Cardiac fibroblast (primary cell): Measurements from ENCODE around the gene WLS.

Experiments used
- DNase-seq, 2 donors: peaks; one replicate each; pipeline versions ENCODE4 v3.0.0 to v3.0.0-alpha.2; 2010; ENCODE audit warnings: low read depth in 2 of 2
- H3K4me3 ChIP-seq, 2 donors: replicated peaks in 1 of 2; 1 replicate in 1 of 2; 2 replicates in 1 of 2; pipeline ENCODE4 v1.5.1; 2011; ENCODE audit warnings: low read depth in 2 of 2, low read length in 2 of 2, mild to moderate bottlenecking in 2 of 2, moderate library complexity in 1 of 2
- TF ChIP-seq, protein P1 (sequence below): IDR thresholded peaks from one replicate; pipeline ENCODE4 v1.5.1; 2011; ENCODE audit warnings: low read depth, mild to moderate bottlenecking, low read length, inconsistent platforms

Gene WLS

DNA sequence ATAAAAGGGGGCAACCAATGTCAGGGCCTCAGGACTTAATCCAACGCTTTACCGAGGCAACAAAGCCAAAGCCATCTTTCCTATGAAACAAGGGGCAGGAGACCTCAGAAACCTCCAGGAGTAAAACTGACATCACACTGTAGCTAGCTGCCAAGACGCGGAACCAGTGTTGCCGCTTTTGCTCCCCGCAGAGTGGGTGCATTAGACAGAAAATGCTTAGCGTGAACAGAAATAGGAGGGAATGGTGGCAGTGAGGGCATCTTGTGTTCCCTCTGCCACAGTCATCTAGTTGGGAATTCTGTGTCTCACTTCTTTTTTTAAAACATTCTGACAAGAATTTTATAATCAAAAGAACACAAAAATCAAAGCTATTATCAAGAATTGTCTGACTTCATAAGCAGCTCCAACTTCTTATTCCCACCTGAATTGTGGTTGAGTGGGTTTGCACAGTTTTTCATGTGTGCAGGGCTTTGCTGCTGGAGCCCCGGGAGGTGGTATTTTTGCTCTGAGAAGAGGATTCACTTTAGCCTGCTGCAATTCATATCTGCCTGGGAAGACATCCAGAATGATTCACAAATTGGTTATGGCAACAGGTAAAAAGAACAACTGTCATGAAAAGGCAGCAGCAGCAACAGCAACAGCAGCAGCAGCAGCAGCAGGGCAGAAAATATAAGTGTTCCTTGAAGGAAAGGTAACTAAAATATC, 99.7 kb downstream of the WLS start:
- H3K4me3 ChIP-seq: no peak overlapping the region
- DNase-seq: no peak
- TF ChIP-seq, protein P1, sequence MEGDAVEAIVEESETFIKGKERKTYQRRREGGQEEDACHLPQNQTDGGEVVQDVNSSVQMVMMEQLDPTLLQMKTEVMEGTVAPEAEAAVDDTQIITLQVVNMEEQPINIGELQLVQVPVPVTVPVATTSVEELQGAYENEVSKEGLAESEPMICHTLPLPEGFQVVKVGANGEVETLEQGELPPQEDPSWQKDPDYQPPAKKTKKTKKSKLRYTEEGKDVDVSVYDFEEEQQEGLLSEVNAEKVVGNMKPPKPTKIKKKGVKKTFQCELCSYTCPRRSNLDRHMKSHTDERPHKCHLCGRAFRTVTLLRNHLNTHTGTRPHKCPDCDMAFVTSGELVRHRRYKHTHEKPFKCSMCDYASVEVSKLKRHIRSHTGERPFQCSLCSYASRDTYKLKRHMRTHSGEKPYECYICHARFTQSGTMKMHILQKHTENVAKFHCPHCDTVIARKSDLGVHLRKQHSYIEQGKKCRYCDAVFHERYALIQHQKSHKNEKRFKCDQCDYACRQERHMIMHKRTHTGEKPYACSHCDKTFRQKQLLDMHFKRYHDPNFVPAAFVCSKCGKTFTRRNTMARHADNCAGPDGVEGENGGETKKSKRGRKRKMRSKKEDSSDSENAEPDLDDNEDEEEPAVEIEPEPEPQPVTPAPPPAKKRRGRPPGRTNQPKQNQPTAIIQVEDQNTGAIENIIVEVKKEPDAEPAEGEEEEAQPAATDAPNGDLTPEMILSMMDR: no peak

- TF ChIP-seq, protein P1: no peak
Measured at GRCh38 chr1:68131261-68131660, 101.1 kb downstream of the WLS start.

DNA sequence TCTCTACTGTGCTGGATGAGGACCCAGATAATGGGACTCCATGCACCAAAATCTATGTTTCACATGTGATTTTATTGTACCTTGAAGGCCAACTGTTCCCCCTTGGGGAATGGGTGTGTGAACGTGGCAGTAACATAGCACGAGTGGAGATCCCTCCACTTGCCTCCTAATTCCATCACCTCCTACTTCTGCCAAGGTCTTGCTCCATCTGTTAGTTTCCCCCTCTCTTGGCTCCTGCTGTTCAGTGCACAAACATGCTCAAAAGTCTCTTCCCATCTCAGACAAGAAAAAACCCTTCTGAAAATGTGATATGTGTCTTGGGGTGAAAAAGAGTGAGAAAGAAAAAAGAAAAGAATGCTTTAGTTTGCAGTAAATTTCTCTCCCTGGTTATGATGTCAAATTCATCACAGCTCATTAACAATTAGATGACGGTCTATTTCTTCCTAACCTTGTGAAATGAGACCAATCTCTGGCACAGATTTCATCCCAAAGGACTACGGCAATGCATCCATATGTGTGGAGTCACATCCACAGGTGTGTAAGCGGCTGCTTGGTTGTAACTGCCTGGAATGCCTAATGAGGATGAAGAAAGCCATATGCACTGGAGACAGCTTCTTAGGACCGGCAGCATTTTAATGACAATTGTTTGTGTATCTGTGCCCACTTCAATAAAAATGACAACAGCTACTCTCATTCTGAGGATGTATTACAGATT, 102.6 kb downstream of the WLS start:
- TF ChIP-seq, protein P1: no peak
- no peak for DNase-seq
- H3K4me3 ChIP-seq: no peak overlapping the region

More at GRCh38 chr1:68131261-68131660, 101.1 kb downstream of the WLS start:
- no peak overlapping the region for H3K4me3 ChIP-seq
- no peak for DNase-seq

GRCh38 chr1:68128820-68129219, 103.5 kb downstream of the WLS start:
- no peak for DNase-seq
- H3K4me3 ChIP-seq: no peak overlapping the region
- TF ChIP-seq, protein P1: no peak

DNA sequence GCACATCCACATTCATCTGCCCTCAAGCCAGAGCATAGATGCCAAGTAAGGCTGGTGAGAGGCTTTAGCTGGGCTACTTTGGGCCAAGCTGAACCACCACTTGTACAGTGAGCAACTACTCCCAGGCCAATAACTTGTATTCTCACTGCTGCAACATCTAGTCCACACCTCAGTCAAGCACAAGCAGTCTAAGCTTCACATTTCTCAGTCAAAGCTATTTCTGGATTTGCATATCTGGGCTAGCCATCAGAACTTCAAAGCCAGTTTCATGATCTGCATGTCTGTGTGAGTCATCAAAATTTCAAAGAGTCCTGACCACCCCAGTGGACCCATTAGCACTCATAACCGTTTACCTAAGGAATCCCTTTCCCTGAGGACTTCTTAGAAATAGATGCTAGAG, 104.2 kb downstream of the WLS start:
- TF ChIP-seq, protein P1: no peak
- DNase-seq: peak; percentile 27 to 50
- H3K4me3 ChIP-seq: no peak overlapping the region

DNA sequence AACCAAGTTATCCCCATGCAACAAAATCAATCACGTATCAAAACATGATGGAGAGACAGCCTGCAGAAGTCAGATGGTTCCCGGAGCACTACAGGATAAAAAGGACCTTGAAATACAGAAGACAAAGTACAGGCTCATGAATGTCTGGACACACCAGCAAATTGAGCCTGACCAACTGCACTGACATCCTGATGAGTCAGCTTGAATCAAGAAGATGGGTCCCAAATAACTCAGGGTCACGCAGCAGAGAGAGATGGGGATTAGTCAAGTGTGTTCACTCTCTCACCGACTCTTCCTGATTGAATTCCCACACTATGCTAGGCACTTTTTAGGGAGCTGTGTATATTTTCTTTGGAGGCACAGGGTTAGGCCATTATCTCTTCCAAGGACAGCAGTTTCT, 110.8 kb downstream of the WLS start:
- no peak overlapping the region for H3K4me3 ChIP-seq
- TF ChIP-seq, protein P1: no peak
- DNase-seq: peak; percentile 29 to 82
